H9 (cell line): ENCODE results near the gene RAB11A. TPM values are rescaled to one million over a fixed set of nuclear protein-coding genes. Genes with fewer than 3 reads are reported as not detected.

Source experiments
- DNase-seq: peaks from one replicate; pipeline ENCODE4 v3.0.0-alpha.2; 2017
- H2AFZ ChIP-seq: one replicate; pipeline ENCODE4 v1.6.1; 2013; ENCODE audit warnings: mild to moderate bottlenecking, low read length, control low read depth, moderate library complexity
- H2AK5ac ChIP-seq: 2 replicates; pipeline ENCODE4 v1.6.1; 2013; ENCODE audit warnings: low read length, control low read depth, mixed read lengths; ENCODE audit not compliant: insufficient read length
- H2BK120ac ChIP-seq: one replicate; pipeline ENCODE4 v1.6.1; 2013; ENCODE audit warnings: low read depth, mild to moderate bottlenecking, low read length, control low read depth, inconsistent platforms; ENCODE audit not compliant: poor library complexity, severe bottlenecking
- H2BK12ac ChIP-seq: 2 replicates; pipeline ENCODE4 v1.6.1; 2013; ENCODE audit warnings: low read length, control low read depth, mixed read lengths, low read depth; ENCODE audit not compliant: insufficient read length
- H2BK15ac ChIP-seq: 2 replicates; pipeline ENCODE4 v1.6.1; 2013; ENCODE audit warnings: low read depth, low read length, control low read depth
- H2BK20ac ChIP-seq: one replicate; pipeline ENCODE4 v1.6.1; 2013; ENCODE audit warnings: low read depth, mild to moderate bottlenecking, low read length, control low read depth, inconsistent platforms; ENCODE audit not compliant: poor library complexity, severe bottlenecking
- H2BK5ac ChIP-seq: 2 replicates; pipeline ENCODE4 v1.6.1; 2013; ENCODE audit warnings: low read length, control low read depth, mixed read lengths; ENCODE audit not compliant: insufficient read length
- H3K14ac ChIP-seq: 2 replicates; pipeline ENCODE4 v1.6.1; 2013; ENCODE audit warnings: low read length, control low read depth; ENCODE audit not compliant: insufficient read depth
- H3K18ac ChIP-seq: 2 replicates; pipeline ENCODE4 v1.6.1; 2013; ENCODE audit warnings: low read depth, mild to moderate bottlenecking, mixed read lengths, low read length, control low read depth; ENCODE audit not compliant: insufficient read length
- H3K23ac ChIP-seq: 2 replicates; pipeline ENCODE4 v1.6.1; 2013; ENCODE audit warnings: low read length, control low read depth, mixed read lengths, low read depth; ENCODE audit not compliant: insufficient read length
- H3K23me2 ChIP-seq: 2 replicates; pipeline ENCODE4 v1.6.1; 2013; ENCODE audit warnings: low read depth, mild to moderate bottlenecking, mixed read lengths, low read length, control low read depth; ENCODE audit not compliant: insufficient read length, poor library complexity, severe bottlenecking
- H3K27ac ChIP-seq: 2 replicates; pipeline ENCODE4 v1.5.1; 2013; ENCODE audit warnings: low read length, control low read depth, mixed read lengths, low read depth; ENCODE audit not compliant: insufficient read length
- H3K27me3 ChIP-seq: 2 replicates; pipeline ENCODE4 v1.6.1; 2013; ENCODE audit warnings: low read length, control low read depth, inconsistent platforms; ENCODE audit not compliant: insufficient read depth
- H3K4ac ChIP-seq: 2 replicates; pipeline ENCODE4 v1.6.1; 2013; ENCODE audit warnings: low read depth, mild to moderate bottlenecking, control low read depth, inconsistent platforms, low read length, moderate library complexity
- H3K4me1 ChIP-seq: 2 replicates; pipeline ENCODE4 v1.6.1; 2013; ENCODE audit warnings: low read length, control low read depth, inconsistent platforms; ENCODE audit not compliant: insufficient read depth
- H3K4me2 ChIP-seq: 2 replicates; pipeline ENCODE4 v1.6.1; 2013; ENCODE audit warnings: low read length, control low read depth, mixed read lengths; ENCODE audit not compliant: insufficient read length, insufficient read depth
- H3K56ac ChIP-seq: 2 replicates; pipeline ENCODE4 v1.6.1; 2013; ENCODE audit warnings: low read depth, mild to moderate bottlenecking, mixed read lengths, low read length, control low read depth; ENCODE audit not compliant: insufficient read length
- H3K79me1 ChIP-seq: 2 replicates; pipeline ENCODE4 v1.6.1; 2013; ENCODE audit warnings: low read depth, mild to moderate bottlenecking, moderate library complexity, low read length, control low read depth, inconsistent platforms; ENCODE audit not compliant: insufficient read depth, poor library complexity, severe bottlenecking
- H3K79me2 ChIP-seq: 2 replicates; pipeline ENCODE4 v1.6.1; 2013; ENCODE audit warnings: low read length, control low read depth, inconsistent platforms; ENCODE audit not compliant: insufficient read depth
- H3K9ac ChIP-seq: 2 replicates; pipeline ENCODE4 v1.6.1; 2013; ENCODE audit warnings: low read length, control low read depth, mixed read lengths; ENCODE audit not compliant: insufficient read length; ENCODE audit errors: extremely low read depth
- H3K9me3 ChIP-seq: one replicate; pipeline ENCODE4 v1.6.1; 2013; ENCODE audit warnings: low read depth, low read length, inconsistent platforms; ENCODE audit not compliant: control insufficient read depth
- H3T11ph ChIP-seq: one replicate; pipeline ENCODE4 v1.6.1; 2013; ENCODE audit warnings: mild to moderate bottlenecking, low read length, control low read depth, inconsistent platforms
- H4K20me1 ChIP-seq: one replicate; pipeline ENCODE4 v1.6.1; 2013; ENCODE audit not compliant: control insufficient read depth, insufficient read length, insufficient read depth
- H4K5ac ChIP-seq: 2 replicates; pipeline ENCODE4 v1.6.1; 2013; ENCODE audit warnings: low read depth, mild to moderate bottlenecking, mixed read lengths, low read length, control low read depth; ENCODE audit not compliant: insufficient read length
- H4K8ac ChIP-seq: replicated peaks from 2 replicates; pipeline ENCODE4 v1.6.1; 2013; ENCODE audit warnings: low read length, control low read depth, mixed read lengths, low read depth; ENCODE audit not compliant: insufficient read length
- H4K91ac ChIP-seq: 2 replicates; pipeline ENCODE4 v1.6.1; 2013; ENCODE audit warnings: low read depth, mild to moderate bottlenecking, moderate library complexity, mixed read lengths, low read length, control low read depth; ENCODE audit not compliant: insufficient read length
- H3K27ac Mint-ChIP-seq, 3 experiments: 2 replicates in 2 of 3; 3 replicates in 1 of 3; pipeline ENCODE4 v1.8.0; 2020 to 2021; ENCODE audit warnings: mixed read lengths in 3 of 3, mild to moderate bottlenecking in 1 of 3, moderate library complexity in 1 of 3
- H3K27me3 Mint-ChIP-seq: 2 replicates; pipeline ENCODE4 v1.8.0; 2021; ENCODE audit warnings: low read depth, mild to moderate bottlenecking, moderate library complexity, mixed read lengths
- H3K36me3 Mint-ChIP-seq, 3 experiments: 2 replicates in 2 of 3; 3 replicates in 1 of 3; pipeline ENCODE4 v1.8.0; 2020 to 2021; ENCODE audit warnings: low read depth in 3 of 3, mixed read lengths in 3 of 3; ENCODE audit not compliant: insufficient read depth in 1 of 3
- H3K4me1 Mint-ChIP-seq, 2 experiments: 2 replicates each; pipeline ENCODE4 v1.8.0; 2020; ENCODE audit warnings: mixed read lengths in 2 of 2
- H3K4me3 Mint-ChIP-seq, 2 experiments: 2 replicates in 1 of 2; 3 replicates in 1 of 2; pipeline ENCODE4 v1.8.0; 2020 to 2021; ENCODE audit warnings: mild to moderate bottlenecking in 2 of 2, mixed read lengths in 2 of 2, moderate library complexity in 1 of 2
- H3K9me3 Mint-ChIP-seq, 2 experiments: 2 replicates in 1 of 2; 3 replicates in 1 of 2; pipeline ENCODE4 v1.8.0; 2020; ENCODE audit warnings: mild to moderate bottlenecking in 2 of 2, mixed read lengths in 2 of 2, moderate library complexity in 1 of 2
- CTCF ChIP-seq: fragments of 200-600 bp; sonication (generic); conservative IDR thresholded peaks from 3 replicates; pipeline ENCODE4 v1.8.0; 2021; ENCODE audit warnings: antibody characterized with exemption, mild to moderate bottlenecking
- WGBS: extraction: QIAGEN DNeasy Blood & Tissue Kit; methylation state at CpG from one replicate; pipeline ENCODE4 v1.1.7; 2013; ENCODE audit warnings: missing lambda C conversion rate, low lambda C conversion rate, mixed read lengths; ENCODE audit not compliant: insufficient read length; ENCODE audit errors: extremely low coverage; 5-methylcytosine and 5-hydroxymethylcytosine counted together
- total RNA-seq: library from RNA; stranded (reverse); gene quantifications from 2 replicates; pipeline ENCODE4 v1.2.1, GENCODE V29; 2021

The RAB11A gene
- total RNA-seq, 1 experiment from 2014 or later, result 217 TPM

- Histone ChIP-seq H4K20me1 (no peaks in the 10 kb centered on the region), H2BK5ac (no peak overlapping the region), H2BK12ac (no peak overlapping the region), H3K4ac (no peak overlapping the region), H3K79me1 (peaks cover 3% of the 10 kb centered on the region), H3K27ac (no peak overlapping the region), H4K91ac (no peak overlapping the region), H3T11ph (no peak overlapping the region), H2AFZ (no peak overlapping the region), H3K79me2 (peaks cover 14% of the 10 kb centered on the region; the same call in 1 of the 2 replicates), H3K23ac (no peak overlapping the region), H3K4me2 (no peak overlapping the region), H2AK5ac (no peak overlapping the region), H4K8ac (no peak overlapping the region), H2BK20ac (no peak overlapping the region), H3K9ac (no peak overlapping the region), H3K18ac (no peak overlapping the region), H3K27me3 (no peaks in the 10 kb centered on the region), H2BK15ac (no peak overlapping the region), H3K9me3 (no peaks in the 10 kb centered on the region), H2BK120ac (no peak overlapping the region), H3K23me2 (no peaks in the 10 kb centered on the region), H4K5ac (no peak overlapping the region), H3K4me1 (no peaks in the 10 kb centered on the region), H3K56ac (no peak overlapping the region), H3K14ac (no peak overlapping the region)
- peaks cover 14 to 51% (median 43%) of the 10 kb centered on the region in 3 experiments; a peak in 6 of 7 replicates for H3K36me3 Mint-ChIP-seq
- no peak for DNase-seq
- H3K27ac Mint-ChIP-seq, result no peak overlapping the region
- no peak overlapping the region for H3K4me3 Mint-ChIP-seq
- no CpG with 5 or more reads among the region's 3 CpGs for WGBS
- no peak for TF ChIP-seq CTCF
- H3K9me3 Mint-ChIP-seq, result no peaks in the 10 kb centered on the region
- H3K4me1 Mint-ChIP-seq, result 0 out of 4 replicates have a peak, but pooled peaks cover 0 to under 1% of the 10 kb centered on the region in 2 experiments
- no peaks in the 10 kb centered on the region for H3K27me3 Mint-ChIP-seq
Measured at GRCh38 chr15:65877749-65878148, 8.5 kb downstream of the RAB11A start.
